Small intestine (tissue), 7 donors: ENCODE measurements around the gene VPS33A. TPM values are rescaled to one million over a fixed set of nuclear protein-coding genes. Genes with fewer than 3 reads are reported as not detected.
A peak's percentile ranks its signal among the peaks of the same experiment; 100 is the strongest.

Source experiments
- DNase-seq, 2 donors: peaks; one replicate each; pipeline versions ENCODE4 v3.0.0 to v3.0.0-alpha.2; 2013
- FAIRE-seq: peaks from 2 replicates; lab custom pipeline; 2012; peaks lifted over from hg19 to GRCh38; lab: Jason Lieb, UNC
- H3K27ac ChIP-seq, 3 donors: one replicate each; pipeline ENCODE4 v1.5.1; 2013; ENCODE audit warnings: low read length in 2 of 3, mild to moderate bottlenecking in 2 of 3, control low read depth in 1 of 3, inconsistent platforms in 1 of 3, low read depth in 1 of 3, moderate library complexity in 1 of 3
- H3K27me3 ChIP-seq, 3 donors: one replicate each; pipeline ENCODE4 v1.6.1; 2013; ENCODE audit warnings: low read length in 3 of 3, inconsistent platforms in 1 of 3; ENCODE audit not compliant: control insufficient read depth in 3 of 3, insufficient read depth in 3 of 3
- H3K36me3 ChIP-seq, 3 donors: one replicate each; pipeline ENCODE4 v1.6.1; 2013; ENCODE audit warnings: low read length in 3 of 3, inconsistent platforms in 1 of 3, low read depth in 1 of 3, mild to moderate bottlenecking in 1 of 3, moderate library complexity in 1 of 3; ENCODE audit not compliant: control insufficient read depth in 3 of 3, insufficient read depth in 2 of 3
- H3K4me1 ChIP-seq, 3 donors: one replicate each; pipeline ENCODE4 v1.6.1; 2013; ENCODE audit warnings: low read length in 2 of 3, inconsistent platforms in 1 of 3, low read depth in 1 of 3, mild to moderate bottlenecking in 1 of 3, moderate library complexity in 1 of 3; ENCODE audit not compliant: control insufficient read depth in 3 of 3, insufficient read depth in 2 of 3
- H3K4me3 ChIP-seq, 3 donors: one replicate each; pipeline ENCODE4 v1.5.1; 2013; ENCODE audit warnings: low read length in 3 of 3, control low read depth in 1 of 3, inconsistent platforms in 1 of 3, low read depth in 1 of 3, mild to moderate bottlenecking in 1 of 3, moderate library complexity in 1 of 3
- H3K9me3 ChIP-seq, 2 donors: one replicate each; pipeline ENCODE4 v1.6.1; 2013; ENCODE audit warnings: low read depth in 1 of 2, low read length in 1 of 2; ENCODE audit not compliant: control insufficient read depth in 2 of 2, insufficient read depth in 1 of 2
- WGBS, 3 donors: extraction: QIAGEN DNeasy Blood & Tissue Kit; methylation state at CpG; one replicate each; pipeline ENCODE4 v1.1.7; 2013; 5-methylcytosine and 5-hydroxymethylcytosine counted together
- polyA plus RNA-seq, 4 donors: library from polyadenylated mRNA; stranded (reverse) in 3 of 4; unstranded in 1 of 4; fragments of 200-250 nt in 3 of 4; fragments of 120-200 nt in 1 of 4; gene quantifications; one replicate each; pipeline versions ENCODE4 v1.2.1 to v1.2.3, GENCODE V29; 2013
- donor health status: healthy with polysubstance abuse.
- donor health status: control.
- donor health status: control.
- donor health status: Bipolar disorder and iron deficiency.
- donor health status: healthy.

Gene VPS33A
- polyA plus RNA-seq, 4 donors: 9.4 to 19.6 (median 16.6) TPM

DNA sequence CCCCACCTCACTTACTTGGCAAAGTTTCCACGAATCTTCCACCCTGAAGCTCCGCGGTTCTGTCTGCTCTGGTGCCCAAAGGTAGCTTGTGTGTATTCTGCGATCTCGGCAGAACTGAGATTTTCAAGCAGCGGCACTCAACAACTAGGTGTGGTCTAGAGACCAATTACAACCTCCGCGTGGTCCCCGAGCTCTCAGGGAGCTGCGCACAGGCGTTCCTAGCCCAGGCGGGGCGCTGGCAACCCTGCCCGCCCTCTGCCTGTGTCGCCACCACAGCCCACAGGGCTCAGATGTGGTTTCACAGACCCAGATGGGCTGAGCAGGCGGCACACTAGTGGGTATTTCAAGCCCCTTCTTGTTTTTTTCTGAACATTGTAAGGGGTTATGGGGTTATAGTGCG, 39.0 kb downstream of the VPS33A start:
- Histone ChIP-seq H3K27ac (peak overlapping the region in 1 of 3 donors; percentile 30), H3K4me1 (peaks cover 0 to 14% (median 3%) of the 10 kb centered on the region in 3 donors), H3K36me3 (peaks cover 0 to 45% (median 11%) of the 10 kb centered on the region in 3 donors), H3K27me3 (no peaks in the 10 kb centered on the region), H3K4me3 (peak overlapping the region in 1 of 3 donors; percentile 13), H3K9me3 (no peaks in the 10 kb centered on the region)
- FAIRE-seq (no peak), DNase-seq (no peak)
- 81 to 92% (median 86%) methylated on average over 17 of the region's 17 CpGs for WGBS, 3 donors

GRCh38 chr12:122226366-122227125, 39.7 kb downstream of the VPS33A start:
- no peak for DNase-seq
- Histone ChIP-seq H3K27me3 (no peaks in the 10 kb centered on the region), H3K4me1 (peaks cover 0 to 14% (median 3%) of the 10 kb centered on the region in 3 donors), H3K27ac (peak overlapping the region; percentile 29 to 45 (median 42)), H3K9me3 (no peaks in the 10 kb centered on the region), H3K4me3 (peak overlapping the region in 2 of 3 donors; percentile 13 to 33), H3K36me3 (peaks cover 0 to 45% (median 10%) of the 10 kb centered on the region in 3 donors)
- 8 to 19% (median 15%) methylated on average over 45 to 55 of the region's 55 CpGs for WGBS, 3 donors
- FAIRE-seq: no peak

- WGBS, 3 donors: 0% methylated on average over 58 to 74 of the region's 74 CpGs
- Histone ChIP-seq H3K4me1 (peaks cover 0 to 14% (median 3%) of the 10 kb centered on the region in 3 donors), H3K9me3 (no peaks in the 10 kb centered on the region), H3K36me3 (peaks cover 0 to 48% (median 3%) of the 10 kb centered on the region in 3 donors), H3K4me3 (peak within 1 kb of the TSS; percentile 69 to 94 (median 81)), H3K27ac (peak within 1 kb of the TSS; percentile 98 to 100 (median 99)), H3K27me3 (no peaks in the 10 kb centered on the region)
- DNase-seq (peak; percentile 100), FAIRE-seq (no peak)
These were observed 40.5 kb downstream of the VPS33A start, which contains the start of gene DIABLO for GRCh38 chr12:122225683-122226365. TSS of gene DIABLO (minus strand) at chr12:122226052. CDS start at chr12:122226014, 38 bp downstream.

DNA sequence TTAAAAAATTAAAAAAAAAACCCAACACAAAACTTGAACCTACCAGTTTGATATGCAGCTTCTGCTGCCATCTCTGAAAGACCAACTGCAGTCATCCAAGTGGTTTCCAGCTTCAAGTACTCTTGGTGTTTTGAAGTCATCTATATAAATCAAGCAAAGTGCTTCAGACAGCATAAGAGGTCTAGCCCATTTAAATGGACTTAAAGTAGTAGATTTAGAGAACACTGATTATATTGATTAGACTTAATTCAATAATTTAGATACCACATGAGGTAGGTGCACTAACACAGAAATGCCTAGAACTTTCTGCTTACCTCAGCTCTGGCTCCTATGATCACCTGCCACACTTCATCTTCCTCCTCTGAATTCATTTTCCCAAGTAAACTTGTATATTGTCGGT, 49.8 kb downstream of the VPS33A start:
- no peak for DNase-seq
- Histone ChIP-seq H3K36me3 (peaks cover 7 to 58% (median 12%) of the 10 kb centered on the region in 3 donors), H3K27me3 (no peaks in the 10 kb centered on the region), H3K4me1 (no peaks in the 10 kb centered on the region), H3K27ac (no peak overlapping the region), H3K4me3 (no peak overlapping the region), H3K9me3 (no peaks in the 10 kb centered on the region)
- 92 to 100% (median 100%) methylated on average over 1 of the region's 1 CpG for WGBS, 3 donors
- no peak for FAIRE-seq

GRCh38 chr12:122215771-122216170, 50.5 kb downstream of the VPS33A start:
- no peaks in the 10 kb centered on the region for H3K27me3 ChIP-seq
- 84 to 90% (median 89%) methylated on average over 5 of the region's 5 CpGs for WGBS, 3 donors
- peaks cover 7 to 61% (median 12%) of the 10 kb centered on the region in 3 donors for H3K36me3 ChIP-seq
- DNase-seq: no peak
- no peaks in the 10 kb centered on the region for H3K4me1 ChIP-seq
- H3K4me3 ChIP-seq: no peak overlapping the region
- no peaks in the 10 kb centered on the region for H3K9me3 ChIP-seq
- no peak overlapping the region for H3K27ac ChIP-seq
- FAIRE-seq: no peak

GRCh38 chr12:122208073-122208820, 58.0 kb downstream of the VPS33A start:
- peaks cover 0 to 2% (median 0%) of the 10 kb centered on the region in 3 donors for H3K4me1 ChIP-seq
- DNase-seq (no peak), FAIRE-seq (no peak)
- WGBS, 3 donors: 92% methylated on average over 18 of the region's 18 CpGs
- H3K27me3 ChIP-seq: peaks cover 2 to 25% (median 7%) of the 10 kb centered on the region in 3 donors
- H3K36me3 ChIP-seq: peaks cover 13 to 61% (median 17%) of the 10 kb centered on the region in 3 donors
- H3K9me3 ChIP-seq: no peaks in the 10 kb centered on the region
- no peak overlapping the region for H3K27ac ChIP-seq
- H3K4me3 ChIP-seq: no peak overlapping the region

GRCh38 chr12:122207391-122207790, 58.9 kb downstream of the VPS33A start:
- peaks cover 0 to 6% (median 2%) of the 10 kb centered on the region in 3 donors for H3K4me1 ChIP-seq
- peaks cover 2 to 32% (median 7%) of the 10 kb centered on the region in 3 donors for H3K27me3 ChIP-seq
- no peak overlapping the region for H3K27ac ChIP-seq
- no peak for DNase-seq
- no peak overlapping the region for H3K4me3 ChIP-seq
- H3K9me3 ChIP-seq: no peaks in the 10 kb centered on the region
- no peak for FAIRE-seq
- H3K36me3 ChIP-seq: peaks cover 13 to 52% (median 13%) of the 10 kb centered on the region in 3 donors
- WGBS, 3 donors: 85 to 92% (median 90%) methylated on average over 8 of the region's 8 CpGs

DNA sequence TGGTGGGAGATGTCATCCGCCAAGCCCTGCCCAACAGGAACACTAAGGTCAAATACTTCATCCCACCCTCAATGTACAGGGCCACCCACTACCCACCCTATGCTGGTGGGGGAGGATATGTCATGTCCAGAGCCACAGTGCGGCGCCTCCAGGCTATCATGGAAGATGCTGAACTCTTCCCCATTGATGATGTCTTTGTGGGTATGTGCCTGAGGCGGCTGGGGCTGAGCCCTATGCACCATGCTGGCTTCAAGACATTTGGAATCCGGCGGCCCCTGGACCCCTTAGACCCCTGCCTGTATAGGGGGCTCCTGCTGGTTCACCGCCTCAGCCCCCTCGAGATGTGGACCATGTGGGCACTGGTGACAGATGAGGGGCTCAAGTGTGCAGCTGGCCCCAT, 59.3 kb downstream of the VPS33A start:
- Histone ChIP-seq H3K36me3 (peaks cover 13 to 52% (median 13%) of the 10 kb centered on the region in 3 donors), H3K4me1 (peaks cover 0 to 6% (median 2%) of the 10 kb centered on the region in 3 donors), H3K9me3 (no peaks in the 10 kb centered on the region), H3K27ac (no peak overlapping the region), H3K27me3 (peaks cover 2 to 32% (median 7%) of the 10 kb centered on the region in 3 donors), H3K4me3 (no peak overlapping the region)
- FAIRE-seq: no peak
- no peak for DNase-seq
- 84 to 95% (median 86%) methylated on average over 7 to 8 of the region's 8 CpGs for WGBS, 3 donors
